Medulla oblongata (tissue), 1 donor: Measurements from ENCODE around the gene DNMT3A.
"Not testable (repeated sequence)": the region's sequence is repeated elsewhere in the genome, so short reads cannot be mapped to it uniquely, and the experiment has no call there.

ENCODE experiments used
- DNase-seq: peaks from one replicate; pipeline ENCODE4 v3.0.0-alpha.2; 2015; ENCODE audit errors: extremely low spot score

DNMT3A gene

GRCh38 chr2:25285265-25286024 is 56.3 kb downstream of the DNMT3A start:
- no peak for DNase-seq

GRCh38 chr2:25284756-25285155 is 57.0 kb downstream of the DNMT3A start:
- no peak for DNase-seq

DNA sequence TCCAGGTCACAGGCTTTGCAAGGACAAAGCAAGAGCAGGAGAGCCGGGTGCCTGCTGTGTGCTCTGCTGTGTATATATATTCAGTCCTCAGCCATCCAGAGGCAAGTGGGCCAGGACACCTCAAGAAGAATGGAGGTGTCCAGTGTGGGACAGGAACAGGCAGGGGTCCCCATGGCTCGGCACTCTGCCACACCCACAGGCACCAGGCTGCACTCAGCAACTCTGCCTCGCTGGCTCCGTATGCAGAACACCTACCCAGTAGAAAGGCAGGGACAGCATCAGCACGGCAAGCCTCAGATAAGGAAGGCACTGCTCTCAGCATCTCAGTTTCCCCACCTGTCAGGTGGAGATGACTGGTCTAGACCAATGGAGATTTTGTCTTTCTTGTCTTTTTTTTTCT is 57.8 kb downstream of the DNMT3A start:
- no peak for DNase-seq

DNA sequence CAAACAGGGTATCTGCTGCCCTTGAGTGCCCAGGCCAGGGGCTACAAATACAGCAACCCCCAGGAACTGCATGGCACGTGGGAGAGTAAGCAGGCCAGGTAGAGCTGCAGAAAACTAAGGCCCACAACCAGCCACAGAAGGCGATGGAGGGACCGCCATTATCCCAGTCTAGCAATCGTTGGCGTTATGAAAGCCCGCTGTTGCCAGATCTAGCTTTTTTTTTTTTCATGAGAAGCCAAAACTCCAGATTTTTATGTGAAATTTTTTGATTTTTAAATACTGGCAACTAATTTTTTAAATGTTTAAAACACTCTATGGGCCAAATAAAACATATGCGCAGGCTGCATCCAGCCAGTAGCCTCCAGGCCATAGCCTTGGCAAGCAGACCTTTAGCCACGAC is 59.8 kb downstream of the DNMT3A start:
- no peak for DNase-seq

- DNase-seq, result no peak
These were observed 60.2 kb downstream of the DNMT3A start for GRCh38 chr2:25281522-25281921.

- DNase-seq, result peak; percentile 56
These were observed 61.6 kb downstream of the DNMT3A start for GRCh38 chr2:25280051-25280687.

GRCh38 chr2:25279091-25279651 is 62.6 kb downstream of the DNMT3A start:
- DNase-seq, result peak; percentile 94

DNA sequence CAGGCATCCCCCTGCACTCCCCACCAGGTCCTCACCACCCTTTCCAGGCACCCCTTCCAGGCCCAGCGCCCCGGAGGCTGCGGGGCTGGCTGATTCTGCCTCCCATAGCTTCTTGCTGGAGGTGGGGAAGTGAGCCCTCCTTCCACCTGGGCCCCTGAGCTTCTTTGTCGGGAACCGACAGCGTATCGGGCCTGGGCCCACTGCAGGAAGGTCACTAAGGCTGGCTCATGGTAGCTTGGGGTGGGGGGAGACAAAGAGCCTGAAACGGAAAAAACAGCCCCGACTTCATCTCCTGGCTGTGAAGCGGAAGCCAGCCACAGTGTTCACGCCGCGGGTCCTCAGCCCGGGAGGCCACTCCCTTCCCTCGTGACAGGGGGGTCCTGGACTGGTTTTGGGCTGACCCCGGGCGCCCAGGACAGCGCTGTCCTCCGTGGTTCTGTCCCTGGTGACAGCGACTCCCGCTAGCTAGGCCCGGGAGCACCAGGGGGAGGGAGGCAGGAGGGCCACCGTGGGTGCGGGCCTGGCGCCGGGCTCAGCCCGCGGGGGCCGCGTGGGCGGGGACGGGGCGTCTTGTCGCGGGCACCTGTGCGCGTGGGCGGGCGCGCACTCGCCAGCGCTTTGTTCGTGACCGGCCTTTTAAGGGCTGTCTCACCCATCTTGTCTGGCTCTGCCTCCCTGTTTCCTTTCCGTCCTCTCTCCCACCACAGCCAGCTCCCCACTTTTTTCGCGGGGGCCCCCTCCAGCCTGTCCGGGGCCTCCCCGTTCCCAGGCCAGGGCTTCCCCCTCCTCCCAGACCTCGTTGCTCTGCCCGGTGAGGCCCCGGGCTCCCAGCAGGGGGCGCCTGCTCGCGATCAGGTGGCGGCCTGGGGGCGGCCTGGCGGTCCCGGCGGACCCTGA is 64.9 kb downstream of the DNMT3A start:
- DNase-seq, result peak; percentile 51

DNA sequence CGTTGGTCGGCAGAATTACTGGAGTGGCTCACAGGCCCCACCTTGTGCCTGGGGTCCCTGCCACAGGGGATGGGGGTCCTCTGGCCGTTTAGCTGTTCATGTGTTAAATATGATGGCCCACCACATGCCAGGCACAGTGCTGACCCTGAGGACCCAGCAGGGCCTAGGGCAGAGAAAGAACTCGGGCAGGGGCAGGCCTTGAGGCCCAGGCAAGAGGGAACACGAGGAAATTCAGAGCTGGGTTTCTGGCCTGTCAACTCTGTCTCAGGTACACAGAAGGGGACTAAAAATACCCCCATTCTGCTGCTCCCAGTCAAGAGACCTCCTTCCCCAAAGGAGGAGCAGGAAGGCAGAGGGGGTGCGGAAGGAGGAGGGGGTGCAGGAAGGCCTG is 66.2 kb downstream of the DNMT3A start:
- no peak for DNase-seq

DNA sequence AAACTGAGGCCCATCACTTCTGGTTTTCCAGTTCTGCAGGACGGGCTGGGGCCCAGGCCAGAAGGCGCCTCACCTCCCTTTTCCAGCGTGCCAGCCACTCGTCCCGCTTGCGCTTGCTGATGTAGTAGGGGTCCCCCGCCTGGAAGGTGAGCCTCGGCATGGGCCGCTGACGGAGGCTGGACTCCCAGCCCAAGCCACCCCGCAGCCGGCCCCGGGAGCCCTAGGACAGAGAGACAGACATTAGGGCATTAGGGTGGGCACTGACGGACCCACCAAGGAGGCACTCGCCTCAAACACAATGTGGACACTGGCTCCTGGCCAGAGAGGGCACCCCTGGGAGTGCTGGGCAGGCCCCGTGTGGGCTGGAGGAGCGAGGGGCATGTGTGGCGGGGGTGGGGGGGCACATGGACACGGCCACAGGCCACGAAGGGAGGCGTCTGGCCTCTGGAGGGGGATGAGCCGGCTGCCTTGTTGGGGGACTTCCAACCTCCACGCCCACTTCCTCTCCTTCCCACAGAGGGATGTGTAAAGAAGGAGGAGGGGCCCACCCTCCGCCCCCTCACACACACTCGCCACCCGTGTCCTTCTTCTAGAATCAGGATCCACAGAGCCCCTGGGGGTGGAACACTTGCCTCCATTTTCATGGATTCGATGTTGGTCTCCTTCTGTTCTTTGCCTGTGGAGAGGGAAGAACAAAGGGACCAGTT is 66.7 kb downstream of the DNMT3A start:
- peak; percentile 69 for DNase-seq

- no peak for DNase-seq
These were observed 67.7 kb downstream of the DNMT3A start for GRCh38 chr2:25273985-25274535.

DNA sequence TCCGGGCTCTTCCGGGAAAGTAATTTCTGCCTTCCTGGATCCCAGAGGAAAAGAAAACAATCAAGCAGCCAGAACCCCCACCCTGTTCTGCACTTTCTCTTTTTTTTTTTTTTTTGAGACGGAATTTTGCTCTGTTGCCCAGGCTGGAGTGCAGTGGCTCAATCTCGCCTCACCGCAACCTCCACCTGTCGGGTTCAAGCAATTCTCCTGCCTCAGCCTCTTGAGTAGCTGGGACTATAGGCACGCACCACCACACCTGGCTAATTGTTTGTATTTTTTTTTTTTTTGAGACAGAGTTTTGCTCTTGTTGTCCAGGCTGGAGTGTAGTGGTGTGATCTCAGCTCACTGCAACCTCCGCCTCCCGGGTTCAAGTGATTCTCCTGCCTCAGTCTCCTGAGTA is 69.0 kb downstream of the DNMT3A start:
- DNase-seq, result not testable (repeated sequence)

- no peak for DNase-seq
These were observed 71.7 kb downstream of the DNMT3A start for GRCh38 chr2:25270061-25270460.

DNA sequence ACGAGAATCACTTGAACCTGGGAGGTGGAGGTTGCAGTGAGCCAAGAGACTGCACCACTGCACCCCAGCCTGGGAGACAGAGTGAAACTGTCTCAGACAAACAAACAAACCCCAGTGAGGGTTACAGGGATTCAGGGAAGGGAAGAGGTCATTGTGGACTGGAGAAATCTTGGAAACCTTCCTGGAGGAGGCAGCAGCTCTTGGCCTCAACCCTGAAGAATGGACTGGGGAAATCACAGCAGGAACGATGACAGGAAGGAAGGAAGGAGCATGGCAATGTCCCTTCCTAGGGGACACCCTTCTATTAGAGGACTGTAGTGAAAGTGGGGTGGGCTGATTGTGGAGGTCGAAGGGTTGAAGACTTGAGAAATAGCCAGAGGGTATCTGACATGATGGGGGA is 72.5 kb downstream of the DNMT3A start:
- DNase-seq, result no peak

DNA sequence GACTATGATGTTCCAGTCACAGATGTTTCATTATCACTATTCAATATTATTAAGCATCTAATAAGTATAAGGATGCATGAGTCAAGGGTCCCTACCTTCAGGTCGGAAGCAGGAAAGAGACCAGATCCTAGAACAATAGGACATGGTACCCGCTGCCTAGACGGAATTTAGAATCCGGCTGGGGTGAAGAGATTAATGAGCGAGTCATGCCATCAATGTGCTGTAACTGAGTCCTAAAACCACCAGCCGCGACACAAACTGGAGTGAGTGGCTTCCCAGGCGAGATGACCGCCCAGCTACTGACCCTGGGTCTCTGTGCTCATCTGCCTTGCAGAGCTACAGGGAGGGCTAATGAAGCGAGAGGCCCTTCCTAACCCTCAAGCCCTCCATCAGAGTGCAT is 73.6 kb downstream of the DNMT3A start:
- DNase-seq, result no peak

DNA sequence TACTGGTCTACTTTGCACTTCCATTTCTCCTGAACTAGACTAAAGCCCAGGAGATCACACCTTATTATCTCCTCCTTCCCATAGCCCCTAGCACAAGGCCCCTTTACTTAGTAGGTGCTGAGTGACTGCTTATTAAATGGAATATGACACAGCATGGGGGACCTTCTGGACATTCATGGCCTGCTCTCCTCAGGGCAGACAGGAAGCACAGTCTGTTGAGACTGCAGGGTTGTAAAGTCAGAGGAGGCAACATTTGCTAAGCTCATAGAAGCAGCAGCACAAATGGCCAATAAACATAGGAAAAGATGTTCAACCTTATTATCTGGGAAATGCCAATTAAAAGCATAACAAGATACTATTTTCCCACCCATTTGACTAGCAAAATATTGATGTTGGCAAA is 75.3 kb downstream of the DNMT3A start:
- no peak for DNase-seq

DNA sequence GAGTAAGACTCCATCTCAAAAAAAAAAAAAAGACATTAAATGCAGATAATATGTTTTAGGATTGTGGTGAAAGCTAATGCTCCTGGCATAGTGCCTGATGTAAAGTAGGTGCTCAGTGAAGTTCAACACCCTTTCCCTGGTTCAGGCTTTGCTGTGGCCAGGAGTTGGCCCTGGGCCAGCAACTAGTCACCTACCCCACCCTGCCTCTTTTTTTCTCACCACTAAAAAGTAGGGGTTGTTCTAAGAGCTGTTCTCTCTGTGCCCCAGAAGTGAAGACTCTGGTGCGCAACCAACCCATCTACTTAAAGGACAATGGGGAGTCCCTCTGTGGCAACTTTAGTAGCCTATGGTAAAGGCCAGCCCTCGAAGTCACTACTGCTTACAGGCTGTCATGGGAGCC is 75.9 kb downstream of the DNMT3A start:
- no peak for DNase-seq

GRCh38 chr2:25265001-25265400 is 76.7 kb downstream of the DNMT3A start:
- no peak for DNase-seq

DNA sequence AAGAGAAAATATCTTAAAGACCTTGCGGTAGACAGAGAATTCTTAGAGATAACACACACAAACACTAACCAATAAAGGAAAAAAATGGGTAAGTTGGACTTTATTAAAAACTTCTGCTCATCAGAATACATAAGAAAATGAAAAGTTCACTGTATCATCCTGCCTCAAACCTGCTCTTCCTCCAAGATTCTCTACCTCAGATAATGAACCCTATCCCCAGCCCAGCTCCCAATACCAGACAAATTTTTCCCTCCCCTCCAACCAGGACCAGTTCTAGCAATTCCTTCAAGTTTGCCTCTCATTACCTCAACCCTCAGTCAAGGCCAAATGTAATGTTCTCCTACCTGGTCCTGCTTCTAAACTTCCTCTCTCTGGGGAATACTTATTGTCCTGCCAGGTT is 79.4 kb downstream of the DNMT3A start:
- no peak for DNase-seq

- no peak for DNase-seq
These were observed 82.0 kb downstream of the DNMT3A start for GRCh38 chr2:25259737-25260124.
